ENCODE measurements around the gene ZNF692. TPM values are rescaled to one million over a fixed set of nuclear protein-coding genes. Genes with fewer than 3 reads are reported as not detected.
"Not testable (repeated sequence)": the region's sequence is repeated elsewhere in the genome, so short reads cannot be mapped to it uniquely, and the experiment has no call there.

Gene ZNF692
- total RNA-seq, 1 donor from 2014 or later = 37.8 TPM

DNA sequence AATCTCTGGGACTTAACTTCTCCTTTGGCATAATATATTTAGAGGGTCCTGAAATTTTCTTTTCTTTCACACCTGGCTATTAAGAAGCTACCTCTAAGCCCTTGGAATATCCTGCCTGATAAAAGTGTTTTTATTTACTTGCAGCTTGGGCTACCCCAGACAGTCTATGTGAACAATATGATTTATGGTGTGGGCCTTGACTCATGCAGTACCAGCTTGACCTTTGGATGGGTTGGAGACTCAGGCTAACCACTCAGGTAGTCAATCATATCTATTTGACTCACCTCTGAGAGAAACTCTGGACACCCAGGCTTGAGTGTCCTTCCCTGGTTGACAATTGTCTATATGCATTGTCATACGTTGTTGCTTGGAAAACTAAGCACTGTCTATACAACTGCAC, 33.7 kb upstream of the ZNF692 start:
- H3K4me3 Mint-ChIP-seq = no peak overlapping the region
- Histone ChIP-seq H3K9ac (no peak overlapping the region), H4K20me1 (ENCODE audit: low read depth) (no peaks in the 10 kb centered on the region), H2AFZ (replicated peaks) (no peak overlapping the region), H3K36me3 (no peaks in the 10 kb centered on the region), H3F3A (ENCODE audit: low read depth) (no peaks in the 10 kb centered on the region), H3K79me2 (ENCODE audit: low read depth) (no peaks in the 10 kb centered on the region), H3K9me3 (ENCODE audit: low read depth) (no peaks in the 10 kb centered on the region), H3K4me1 (peaks cover 5% of the 10 kb centered on the region), H3K27me3 (no peaks in the 10 kb centered on the region), H3K4me2 (no peak overlapping the region), H3K27ac (no peak overlapping the region), H3K4me3 (no peak overlapping the region)
- no peaks in the 10 kb centered on the region for H3K36me3 Mint-ChIP-seq
- H3K9me3 Mint-ChIP-seq = no peaks in the 10 kb centered on the region
- no peaks in the 10 kb centered on the region for H3K27me3 Mint-ChIP-seq (ENCODE audit: insufficient read depth, low read depth)
- peaks cover 7% of the 10 kb centered on the region for H3K4me1 Mint-ChIP-seq
- TF ChIP-seq EZH2 (IDR thresholded peaks at IDR 0.05) (no peak), EZH2phosphoT487 (IDR thresholded peaks at IDR 0.05) (no peak), CTCF (IDR thresholded peaks at IDR 0.05) (no peak)
- no peak overlapping the region for H3K27ac Mint-ChIP-seq
- DNase-seq (ENCODE audit: low spot score) = no peak

- H3K9me3 Mint-ChIP-seq = no peaks in the 10 kb centered on the region
- H3K9me3 ChIP-seq (ENCODE audit: low read depth) = no peaks in the 10 kb centered on the region
- no peak overlapping the region for H3K4me3 Mint-ChIP-seq
- H3K4me1 ChIP-seq = peaks cover 12% of the 10 kb centered on the region
- H3K27ac Mint-ChIP-seq = no peak overlapping the region
- H3K4me3 ChIP-seq = no peak overlapping the region
- H3K4me2 ChIP-seq = no peak overlapping the region
- peaks cover 11% of the 10 kb centered on the region for H3K4me1 Mint-ChIP-seq
- no peak overlapping the region for H2AFZ ChIP-seq (replicated peaks)
- no peaks in the 10 kb centered on the region for H4K20me1 ChIP-seq (ENCODE audit: low read depth)
- peaks cover 8% of the 10 kb centered on the region for H3F3A ChIP-seq (ENCODE audit: low read depth)
- no peaks in the 10 kb centered on the region for H3K36me3 Mint-ChIP-seq
- no peaks in the 10 kb centered on the region for H3K27me3 Mint-ChIP-seq (ENCODE audit: insufficient read depth, low read depth)
- no peak for TF ChIP-seq CTCF (IDR thresholded peaks at IDR 0.05)
- TF ChIP-seq EZH2phosphoT487 (IDR thresholded peaks at IDR 0.05) = no peak
- no peak for TF ChIP-seq EZH2 (IDR thresholded peaks at IDR 0.05)
- H3K9ac ChIP-seq = no peak overlapping the region
- no peaks in the 10 kb centered on the region for H3K36me3 ChIP-seq
- H3K27ac ChIP-seq = no peak overlapping the region
- H3K79me2 ChIP-seq (ENCODE audit: low read depth) = no peaks in the 10 kb centered on the region
- H3K27me3 ChIP-seq = no peaks in the 10 kb centered on the region
- no peak for DNase-seq (ENCODE audit: low spot score)
Measured at GRCh38 chr1:248891758-248892157, 32.9 kb upstream of the ZNF692 start.

- Histone ChIP-seq H4K20me1 (ENCODE audit: low read depth) (no peaks in the 10 kb centered on the region), H3K9ac (no peak overlapping the region), H3K4me3 (no peak overlapping the region), H3F3A (ENCODE audit: low read depth) (peaks cover 17% of the 10 kb centered on the region), H3K4me1 (peaks cover 21% of the 10 kb centered on the region), H3K36me3 (no peaks in the 10 kb centered on the region), H3K27me3 (no peaks in the 10 kb centered on the region), H3K4me2 (no peak overlapping the region), H3K79me2 (ENCODE audit: low read depth) (no peaks in the 10 kb centered on the region), H3K9me3 (ENCODE audit: low read depth) (no peaks in the 10 kb centered on the region), H2AFZ (replicated peaks) (no peak overlapping the region), H3K27ac (no peak overlapping the region)
- no peaks in the 10 kb centered on the region for H3K36me3 Mint-ChIP-seq
- H3K27ac Mint-ChIP-seq = no peak overlapping the region
- H3K27me3 Mint-ChIP-seq (ENCODE audit: insufficient read depth, low read depth) = no peaks in the 10 kb centered on the region
- H3K4me3 Mint-ChIP-seq = peak overlapping the region; percentile 24
- H3K4me1 Mint-ChIP-seq = peaks cover 20% of the 10 kb centered on the region
- no peak for TF ChIP-seq EZH2 (IDR thresholded peaks at IDR 0.05)
- no peak for TF ChIP-seq EZH2phosphoT487 (IDR thresholded peaks at IDR 0.05)
- no peak for TF ChIP-seq CTCF (IDR thresholded peaks at IDR 0.05)
- no peak for DNase-seq (ENCODE audit: low spot score)
- no peaks in the 10 kb centered on the region for H3K9me3 Mint-ChIP-seq
Measured at GRCh38 chr1:248890549-248891498, 31.9 kb upstream of the ZNF692 start.

- not testable (repeated sequence) for H3K36me3 Mint-ChIP-seq; H3K4me2 ChIP-seq; DNase-seq (ENCODE audit: low spot score); H3K27me3 ChIP-seq; H3K4me3 ChIP-seq; H3K79me2 ChIP-seq (ENCODE audit: low read depth); H4K20me1 ChIP-seq (ENCODE audit: low read depth); H3K36me3 ChIP-seq; H3K9me3 Mint-ChIP-seq; H3K27me3 Mint-ChIP-seq (ENCODE audit: insufficient read depth, low read depth); H3K4me3 Mint-ChIP-seq; H3K27ac ChIP-seq; H3K9ac ChIP-seq; H3K9me3 ChIP-seq (ENCODE audit: low read depth); H3K27ac Mint-ChIP-seq
- Histone ChIP-seq H2AFZ (replicated peaks) (peak overlapping the region; percentile 65), H3K4me1 (peaks cover 25% of the 10 kb centered on the region), H3F3A (ENCODE audit: low read depth) (peaks cover 23% of the 10 kb centered on the region)
- peaks cover 24% of the 10 kb centered on the region for H3K4me1 Mint-ChIP-seq
Measured at GRCh38 chr1:248889914-248890243, 31.0 kb upstream of the ZNF692 start.

All from neural progenitor cell (in vitro differentiated cells).